K562 (cell line): ENCODE results near the gene GBF1. TPM values are rescaled to one million over a fixed set of nuclear protein-coding genes. Genes with fewer than 3 reads are reported as not detected.

ENCODE experiments used
- ATAC-seq: fragments of 200-7000 bp; cut with Tn5 transposase; 3 replicates; pipeline ENCODE4 v1.9.1; 2020; ENCODE audit warnings: moderate library complexity
- BruUV-seq: library from RNA; stranded (reverse); fragments of 400-500 nt; replicated peaks from 2 replicates; lab custom pipeline; 2021; lab: Mats Ljungman, UMichigan
- CTCF ChIA-PET: fragments of 300-600 bp; formaldehyde crosslinking; extraction: SDS; loops from one replicate; lab custom pipeline; 2021; ENCODE audit warnings: low intra/inter-chr PET ratio; lab: Yijun Ruan, JAX
- POLR2A ChIA-PET: fragments of 300-600, 350-650 bp; sonication (Branson Sonifier 250); formaldehyde crosslinking; extraction: SDS; loops from one replicate; lab custom pipeline; 2021; ENCODE audit warnings: antibody characterized with exemption, inconsistent platforms; lab: Yijun Ruan, JAX
- DNase-seq, 4 experiments: peaks; one replicate each; pipeline versions ENCODE4 v3.0.0 to v3.0.0-alpha.2; 2011 to 2018; ENCODE audit warnings: low spot score in 3 of 4, mixed read lengths in 3 of 4; ENCODE audit errors: extremely low read depth in 1 of 4
- FAIRE-seq: peaks from 2 replicates; lab custom pipeline; 2011; peaks lifted over from hg19 to GRCh38; lab: Jason Lieb, UNC
- H2AFZ ChIP-seq: 2 replicates; pipeline ENCODE4 v1.6.0; 2011; ENCODE audit warnings: low read depth, low read length, control low read depth, inconsistent platforms
- H3K27ac ChIP-seq: fragments of 200-600 bp; 3 replicates; pipeline ENCODE4 v1.8.0; 2011; ENCODE audit warnings: low read depth, mild to moderate bottlenecking, control low read depth, inconsistent platforms, low read length, moderate library complexity, mixed read lengths; ENCODE audit errors: extremely low read depth
- H3K27me3 ChIP-seq, 2 experiments: fragments of 300-600 bp in 1 of 2; 2 replicates in 1 of 2; 3 replicates in 1 of 2; pipeline versions ENCODE4 v1.6.0 to v1.8.0; 2011; ENCODE audit warnings: inconsistent platforms in 2 of 2, low read length in 2 of 2, mild to moderate bottlenecking in 1 of 2, mixed read lengths in 1 of 2, moderate library complexity in 1 of 2; ENCODE audit not compliant: control insufficient read depth in 2 of 2, insufficient read depth in 2 of 2
- H3K36me3 ChIP-seq: fragments of 300-600 bp; 3 replicates; pipeline ENCODE4 v1.8.0; 2011; ENCODE audit warnings: mild to moderate bottlenecking, low read length, inconsistent platforms; ENCODE audit not compliant: control insufficient read depth, insufficient read depth
- H3K4me1 ChIP-seq, 2 experiments: fragments of 200-600 bp in 1 of 2; replicated peaks in 1 of 2; 2 replicates in 1 of 2; 3 replicates in 1 of 2; pipeline versions ENCODE4 v1.5.1 to v1.8.0; 2011; ENCODE audit warnings: inconsistent platforms in 2 of 2, low read length in 2 of 2, mild to moderate bottlenecking in 1 of 2, mixed read lengths in 1 of 2, moderate library complexity in 1 of 2; ENCODE audit not compliant: control insufficient read depth in 2 of 2, insufficient read depth in 2 of 2
- H3K4me2 ChIP-seq: 2 replicates; pipeline ENCODE4 v1.6.1; 2011; ENCODE audit warnings: low read length, control low read depth, inconsistent platforms, mixed read lengths; ENCODE audit not compliant: insufficient read depth
- H3K4me3 ChIP-seq: fragments of 200-600 bp; sonication (generic), shearing (Covaris generic); 2 replicates; pipeline ENCODE4 v1.5.1; 2016; ENCODE audit warnings: control low read depth, inconsistent platforms
- H3K79me2 ChIP-seq: fragments of 200-600 bp; 3 replicates; pipeline ENCODE4 v1.8.0; 2011; ENCODE audit warnings: low read length, inconsistent platforms; ENCODE audit not compliant: control insufficient read depth, insufficient read depth
- H3K9ac ChIP-seq, 2 experiments: 2 replicates each; pipeline versions ENCODE4 v1.6.0 to v1.6.1; 2011; ENCODE audit warnings: low read depth in 2 of 2, low read length in 2 of 2, control low read depth in 1 of 2, inconsistent platforms in 1 of 2, mild to moderate bottlenecking in 1 of 2, mixed read lengths in 1 of 2; ENCODE audit not compliant: insufficient read depth in 1 of 2
- H3K9me1 ChIP-seq: one replicate; pipeline ENCODE4 v1.6.0; 2011; ENCODE audit warnings: inconsistent platforms, mild to moderate bottlenecking, low read length, moderate library complexity; ENCODE audit not compliant: control insufficient read depth, insufficient read depth
- H3K9me3 ChIP-seq: replicated peaks from 2 replicates; pipeline ENCODE4 v1.5.1; 2011; ENCODE audit warnings: low read depth, low read length, inconsistent platforms; ENCODE audit not compliant: control insufficient read depth, insufficient read depth
- H4K20me1 ChIP-seq: replicated peaks from 2 replicates; pipeline ENCODE4 v1.6.1; 2011; ENCODE audit warnings: low read length, inconsistent platforms, mixed read lengths; ENCODE audit not compliant: control insufficient read depth, insufficient read depth
- ADNP ChIP-seq: fragments of 200-800 bp; sonication (Bioruptor generic); IDR thresholded peaks from 2 replicates; pipeline ENCODE4 v1.6.1; 2016; ENCODE audit warnings: missing genetic modification characterization, missing compliant biosample characterization
- ETS2 ChIP-seq: IDR thresholded peaks from 2 replicates; pipeline ENCODE4 v1.6.1; 2016; ENCODE audit warnings: borderline replicate concordance, missing genetic modification characterization, mild to moderate bottlenecking, moderate library complexity, missing compliant biosample characterization; ENCODE audit not compliant: poor library complexity, severe bottlenecking
- GABPB2 ChIP-seq: fragments of 250-450 bp; sonication (Bioruptor Pico); conservative IDR thresholded peaks from 2 replicates; pipeline ENCODE4 v1.5.1; 2021; ENCODE audit warnings: mild to moderate bottlenecking
- HDGF ChIP-seq: fragments of 450-650 bp; IDR thresholded peaks from 2 replicates; pipeline ENCODE4 v1.6.1; 2016
- HNRNPH1 ChIP-seq: fragments of 200-400 bp; formaldehyde crosslinking; optimal IDR thresholded peaks from 2 replicates; pipeline ENCODE3; 2017; ENCODE audit warnings: low read depth, mild to moderate bottlenecking, low read length, moderate library complexity
- PCBP2 ChIP-seq: fragments of 200-400 bp; formaldehyde crosslinking; IDR thresholded peaks from 2 replicates; pipeline ENCODE4 v1.6.1; 2018; ENCODE audit warnings: low read length, low read depth, mild to moderate bottlenecking, moderate library complexity; ENCODE audit not compliant: poor library complexity, severe bottlenecking
- PRMT5 ChIP-seq: sonication (generic); formaldehyde crosslinking; IDR thresholded peaks from 2 replicates; pipeline ENCODE4 v1.5.0; 2020; ENCODE audit warnings: missing genetic modification reagents
- RNF2 ChIP-seq: sonication (generic); IDR thresholded peaks from 2 replicates; pipeline ENCODE4 v1.6.1; 2016
- SMAD3 ChIP-seq: fragments of 450-650 bp; formaldehyde crosslinking; conservative IDR thresholded peaks from 2 replicates; pipeline ENCODE4 v1.4.0; 2020; ENCODE audit warnings: mild to moderate bottlenecking
- TFAM ChIP-seq: fragments of 250-450 bp; sonication (Bioruptor Pico); conservative IDR thresholded peaks from 2 replicates; pipeline ENCODE4 v1.5.0; 2021; ENCODE audit warnings: mild to moderate bottlenecking, moderate library complexity
- ZEB2 ChIP-seq: fragments of 450-650 bp; IDR thresholded peaks from 2 replicates; pipeline ENCODE4 v1.6.1; 2016
- ZNF140 ChIP-seq: fragments of 250-450 bp; sonication (Bioruptor Pico); IDR thresholded peaks from 2 replicates; pipeline ENCODE4 v1.8.0; 2021; ENCODE audit warnings: moderate library complexity, mild to moderate bottlenecking, inconsistent platforms
- ZNF311 ChIP-seq: fragments of 250-450 bp; sonication (Bioruptor Pico); IDR thresholded peaks from 2 replicates; pipeline ENCODE4 v1.4.0; 2020; ENCODE audit warnings: mild to moderate bottlenecking, moderate library complexity
- ZNF551 ChIP-seq: fragments of 250-450 bp; sonication (Bioruptor Pico); IDR thresholded peaks from 2 replicates; pipeline ENCODE4 v1.5.0; 2021; ENCODE audit warnings: mild to moderate bottlenecking, moderate library complexity
- ZNF584 ChIP-seq: fragments of 200-800 bp; sonication (Bioruptor generic); IDR thresholded peaks from 2 replicates; pipeline ENCODE4 v1.6.1; 2016; ENCODE audit warnings: low read depth, mild to moderate bottlenecking, missing genetic modification characterization, missing compliant biosample characterization
- WGBS: fragments of 100-300 bp; shearing (Covaris generic); methylation state at CpG from one replicate; pipeline ENCODE4 v1.1.6; 2016; ENCODE audit warnings: low coverage, mixed read lengths; ENCODE audit not compliant: insufficient coverage; ENCODE audit errors: missing lambda C conversion rate; 5-methylcytosine and 5-hydroxymethylcytosine counted together
- in situ Hi-C: fragments of 300-500 bp; cut with MboI; formaldehyde crosslinking; loops from 4 replicates; pipeline ENCODE4 v1.15.0; 2018; ENCODE audit warnings: inconsistent platforms, mixed read lengths
- intact Hi-C: fragments of 100-400 bp; cut with micrococcal nuclease; formaldehyde crosslinking; loops from 2 replicates; pipeline ENCODE4 v1.14.2; 2022
- polyA plus RNA-seq, 8 experiments: library from polyadenylated mRNA; depleted of rRNA in 4 of 8; stranded (reverse) in 5 of 8; unstranded in 3 of 8; fragments of >200 nt; fragmentation: Nextera tagmentation in 2 of 8; fragmentation: Illumina TruSeq in 1 of 8; extraction: Ambion mirVana in 2 of 8; extraction: Trizol in 1 of 8; gene quantifications; 2 replicates each; pipeline versions ENCODE4 v1.2.1 to v1.2.3, GENCODE V29; 2011 to 2014; ENCODE audit warnings: inconsistent platforms in 1 of 8, missing spikeins in 1 of 8
- total RNA-seq, 7 experiments: library from RNA; depleted of rRNA in 6 of 7; stranded (reverse); fragments of >200 nt in 6 of 7; fragmentation: Illumina TruSeq in 2 of 7; extraction: Trizol in 2 of 7; gene quantifications; 2 replicates each; pipeline versions ENCODE4 v1.2.1 to v1.2.3, GENCODE V29; 2011 to 2021; ENCODE audit warnings: low replicate concordance in 1 of 7
- TF ChIP-seq, protein P1 (sequence below): IDR thresholded peaks from 2 replicates; pipeline ENCODE4 v1.6.1; 2011; ENCODE audit warnings: borderline replicate concordance, low read depth, mild to moderate bottlenecking, moderate library complexity, low read length; ENCODE audit not compliant: insufficient read depth, poor library complexity, severe bottlenecking
- TF ChIP-seq, protein P2 (sequence below): IDR thresholded peaks from 2 replicates; pipeline ENCODE4 v1.6.1; 2016; ENCODE audit warnings: missing genetic modification characterization, missing compliant biosample characterization
- TF ChIP-seq, protein P3 (sequence below): fragments of 250-450 bp; sonication (Bioruptor Pico); IDR thresholded peaks from 2 replicates; pipeline ENCODE4 v1.4.0; 2020; ENCODE audit warnings: mild to moderate bottlenecking

Gene GBF1
- total and polyA plus RNA-seq, 9 of the 15 experiments (the other 6 are each of a cell fraction or from before 2014, with no cell fraction given), result 0.69 to 28.0 (median 10.3) TPM

DNA sequence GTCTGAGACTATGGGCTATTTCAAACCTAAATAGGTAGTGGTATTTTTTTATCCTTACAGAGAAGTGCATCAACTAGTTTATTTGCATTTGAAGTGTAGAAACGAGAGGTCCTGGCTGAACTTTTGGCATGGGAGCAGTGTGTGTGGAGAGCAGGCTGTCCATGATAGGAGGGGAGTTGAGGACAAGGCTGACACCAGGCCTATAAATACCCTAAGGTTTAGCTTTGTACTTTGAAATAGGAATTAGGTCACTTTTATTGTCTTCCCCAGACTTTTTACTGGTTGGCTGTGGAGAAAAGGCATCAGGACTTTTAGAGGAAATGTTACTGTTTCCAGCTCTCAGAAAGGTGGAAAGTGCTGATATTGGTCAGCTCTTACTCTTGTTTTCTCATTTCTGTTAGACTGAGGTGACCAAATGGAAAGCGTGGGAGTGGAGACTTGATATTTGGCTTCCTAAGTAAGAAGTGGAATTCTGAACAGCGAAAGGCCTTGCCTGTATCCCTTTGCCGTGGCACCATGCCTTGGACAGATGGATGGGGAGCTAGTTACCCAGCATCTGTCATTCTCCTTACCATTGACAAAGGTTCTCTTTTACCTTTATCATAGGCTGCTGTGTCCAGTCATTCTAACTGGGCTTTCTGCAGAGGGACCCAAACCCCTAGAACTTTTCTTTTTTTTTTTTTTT is 46.0 kb downstream of the GBF1 start:
- Histone ChIP-seq H2AFZ (no peak overlapping the region), H3K9me1 (no peaks in the 10 kb centered on the region), H3K27me3 (no peaks in the 10 kb centered on the region), H3K9ac (no peak overlapping the region), H3K36me3 (peaks cover 9% of the 10 kb centered on the region), H4K20me1 (no peaks in the 10 kb centered on the region), H3K4me3 (no peak overlapping the region), H3K9me3 (no peaks in the 10 kb centered on the region), H3K4me1 (no peaks in the 10 kb centered on the region; a peak in 2 of 5 replicates), H3K79me2 (peaks cover 34% of the 10 kb centered on the region; the same call in 2 of the 3 replicates), H3K4me2 (no peak overlapping the region), H3K27ac (no peak overlapping the region)
- in situ Hi-C loops, result no loop called here
- POLR2A ChIA-PET, result no interaction called here
- intact Hi-C loops, result no loop called here
- FAIRE-seq (no peak), DNase-seq (no peak), ATAC-seq (no peak)
- CTCF ChIA-PET, result interaction anchor here (0.6 kb wide), 1 partner anchor 491 kb away, joined by 5 read pairs; no protein-coding TSS in a partner anchor
- 83% methylated on average over 4 of the region's 4 CpGs for WGBS
- BruUV-seq, result no TSS peak
- TF ChIP-seq, protein P1, sequence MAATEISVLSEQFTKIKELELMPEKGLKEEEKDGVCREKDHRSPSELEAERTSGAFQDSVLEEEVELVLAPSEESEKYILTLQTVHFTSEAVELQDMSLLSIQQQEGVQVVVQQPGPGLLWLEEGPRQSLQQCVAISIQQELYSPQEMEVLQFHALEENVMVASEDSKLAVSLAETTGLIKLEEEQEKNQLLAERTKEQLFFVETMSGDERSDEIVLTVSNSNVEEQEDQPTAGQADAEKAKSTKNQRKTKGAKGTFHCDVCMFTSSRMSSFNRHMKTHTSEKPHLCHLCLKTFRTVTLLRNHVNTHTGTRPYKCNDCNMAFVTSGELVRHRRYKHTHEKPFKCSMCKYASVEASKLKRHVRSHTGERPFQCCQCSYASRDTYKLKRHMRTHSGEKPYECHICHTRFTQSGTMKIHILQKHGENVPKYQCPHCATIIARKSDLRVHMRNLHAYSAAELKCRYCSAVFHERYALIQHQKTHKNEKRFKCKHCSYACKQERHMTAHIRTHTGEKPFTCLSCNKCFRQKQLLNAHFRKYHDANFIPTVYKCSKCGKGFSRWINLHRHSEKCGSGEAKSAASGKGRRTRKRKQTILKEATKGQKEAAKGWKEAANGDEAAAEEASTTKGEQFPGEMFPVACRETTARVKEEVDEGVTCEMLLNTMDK, result no peak
- no peak for TF ChIP-seq SMAD3 (CRISPR knock-in tag)
- no peak for TF ChIP-seq ZNF584 (CRISPR knock-in tag)
- no peak for TF ChIP-seq GABPB2
- no peak for TF ChIP-seq HNRNPH1
- no peak for TF ChIP-seq ETS2 (tag)
- no peak for TF ChIP-seq TFAM
- TF ChIP-seq, protein P2, sequence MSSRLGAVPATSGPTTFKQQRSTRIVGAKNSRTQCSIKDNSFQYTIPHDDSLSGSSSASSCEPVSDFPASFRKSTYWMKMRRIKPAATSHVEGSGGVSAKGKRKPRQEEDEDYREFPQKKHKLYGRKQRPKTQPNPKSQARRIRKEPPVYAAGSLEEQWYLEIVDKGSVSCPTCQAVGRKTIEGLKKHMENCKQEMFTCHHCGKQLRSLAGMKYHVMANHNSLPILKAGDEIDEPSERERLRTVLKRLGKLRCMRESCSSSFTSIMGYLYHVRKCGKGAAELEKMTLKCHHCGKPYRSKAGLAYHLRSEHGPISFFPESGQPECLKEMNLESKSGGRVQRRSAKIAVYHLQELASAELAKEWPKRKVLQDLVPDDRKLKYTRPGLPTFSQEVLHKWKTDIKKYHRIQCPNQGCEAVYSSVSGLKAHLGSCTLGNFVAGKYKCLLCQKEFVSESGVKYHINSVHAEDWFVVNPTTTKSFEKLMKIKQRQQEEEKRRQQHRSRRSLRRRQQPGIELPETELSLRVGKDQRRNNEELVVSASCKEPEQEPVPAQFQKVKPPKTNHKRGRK (tag), result no peak
- no peak for TF ChIP-seq ZNF140
- TF ChIP-seq RNF2, result no peak
- no peak for TF ChIP-seq HDGF
- TF ChIP-seq ZNF551, result no peak
- TF ChIP-seq ADNP (tag), result no peak
- TF ChIP-seq, protein P3, sequence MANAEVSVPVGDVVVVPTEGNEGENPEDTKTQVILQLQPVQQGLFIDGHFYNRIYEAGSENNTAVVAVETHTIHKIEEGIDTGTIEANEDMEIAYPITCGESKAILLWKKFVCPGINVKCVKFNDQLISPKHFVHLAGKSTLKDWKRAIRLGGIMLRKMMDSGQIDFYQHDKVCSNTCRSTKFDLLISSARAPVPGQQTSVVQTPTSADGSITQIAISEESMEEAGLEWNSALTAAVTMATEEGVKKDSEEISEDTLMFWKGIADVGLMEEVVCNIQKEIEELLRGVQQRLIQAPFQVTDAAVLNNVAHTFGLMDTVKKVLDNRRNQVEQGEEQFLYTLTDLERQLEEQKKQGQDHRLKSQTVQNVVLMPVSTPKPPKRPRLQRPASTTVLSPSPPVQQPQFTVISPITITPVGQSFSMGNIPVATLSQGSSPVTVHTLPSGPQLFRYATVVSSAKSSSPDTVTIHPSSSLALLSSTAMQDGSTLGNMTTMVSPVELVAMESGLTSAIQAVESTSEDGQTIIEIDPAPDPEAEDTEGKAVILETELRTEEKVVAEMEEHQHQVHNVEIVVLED (CRISPR knock-in tag), result no peak
- TF ChIP-seq ZNF311 (CRISPR knock-in tag), result no peak
- no peak for TF ChIP-seq PRMT5 (CRISPR knock-in tag)
- no peak for TF ChIP-seq PCBP2
- no peak for TF ChIP-seq ZEB2
